AG09309 (cell line): ENCODE results near the gene ZNF341.
A peak's percentile ranks its signal among the peaks of the same experiment; 100 is the strongest.

Experiments used
- DNase-seq: peaks from one replicate; pipeline ENCODE4 v3.0.0-alpha.2; 2010; ENCODE audit warnings: low read depth
- H3K4me3 ChIP-seq: 2 replicates; pipeline ENCODE4 v1.5.1; 2011; ENCODE audit warnings: mild to moderate bottlenecking, low read depth, low read length, moderate library complexity; ENCODE audit not compliant: control insufficient read depth
- TF ChIP-seq, protein P1 (sequence below): IDR thresholded peaks from 2 replicates; pipeline ENCODE4 v1.5.1; 2011; ENCODE audit warnings: mild to moderate bottlenecking, low read depth, low read length, inconsistent platforms; ENCODE audit not compliant: insufficient read depth, control insufficient read depth; ENCODE audit errors: missing control alignments

ZNF341 gene

DNA sequence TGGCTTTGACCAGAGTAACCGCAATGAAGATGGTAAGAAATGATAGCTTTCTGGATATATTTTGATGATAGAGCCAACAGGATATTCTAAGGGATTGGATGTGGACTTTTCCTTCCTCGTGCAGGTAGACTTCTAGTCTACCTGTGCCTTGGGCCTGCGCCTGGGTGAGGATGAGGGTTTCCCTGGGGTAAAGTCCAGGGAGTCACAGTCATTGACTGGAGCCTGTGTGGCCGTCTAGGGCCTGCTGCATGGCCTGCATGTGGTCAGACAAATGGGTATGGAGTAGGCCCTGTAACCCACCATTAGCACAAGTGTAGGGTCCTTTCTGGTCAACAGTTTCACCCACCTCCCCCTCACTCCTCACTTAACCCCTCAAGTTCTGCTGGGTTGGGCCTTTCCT, 66.6 kb downstream of the ZNF341 start:
- no peak for DNase-seq

DNA sequence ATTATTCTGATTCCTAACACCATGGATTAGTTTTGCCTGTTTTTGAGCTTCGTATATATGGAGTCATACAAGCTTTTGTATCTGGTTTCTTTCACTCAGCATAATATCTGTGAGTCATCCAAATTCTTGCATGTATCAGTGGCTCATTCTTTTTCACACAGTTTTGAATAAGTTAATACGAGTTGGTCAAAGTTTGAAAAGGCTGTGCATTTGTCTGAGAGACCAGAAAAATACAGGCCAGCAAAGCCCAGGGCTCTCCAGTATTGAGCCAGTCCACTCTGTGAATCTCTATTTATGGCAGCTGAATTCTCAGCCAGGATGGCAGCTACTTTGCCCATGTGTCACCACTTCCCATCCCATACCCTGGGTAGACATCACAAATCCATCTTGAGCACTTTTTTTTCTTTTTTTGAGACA, 72.1 kb downstream of the ZNF341 start:
- peak; percentile 18 for DNase-seq
- TF ChIP-seq, protein P1, sequence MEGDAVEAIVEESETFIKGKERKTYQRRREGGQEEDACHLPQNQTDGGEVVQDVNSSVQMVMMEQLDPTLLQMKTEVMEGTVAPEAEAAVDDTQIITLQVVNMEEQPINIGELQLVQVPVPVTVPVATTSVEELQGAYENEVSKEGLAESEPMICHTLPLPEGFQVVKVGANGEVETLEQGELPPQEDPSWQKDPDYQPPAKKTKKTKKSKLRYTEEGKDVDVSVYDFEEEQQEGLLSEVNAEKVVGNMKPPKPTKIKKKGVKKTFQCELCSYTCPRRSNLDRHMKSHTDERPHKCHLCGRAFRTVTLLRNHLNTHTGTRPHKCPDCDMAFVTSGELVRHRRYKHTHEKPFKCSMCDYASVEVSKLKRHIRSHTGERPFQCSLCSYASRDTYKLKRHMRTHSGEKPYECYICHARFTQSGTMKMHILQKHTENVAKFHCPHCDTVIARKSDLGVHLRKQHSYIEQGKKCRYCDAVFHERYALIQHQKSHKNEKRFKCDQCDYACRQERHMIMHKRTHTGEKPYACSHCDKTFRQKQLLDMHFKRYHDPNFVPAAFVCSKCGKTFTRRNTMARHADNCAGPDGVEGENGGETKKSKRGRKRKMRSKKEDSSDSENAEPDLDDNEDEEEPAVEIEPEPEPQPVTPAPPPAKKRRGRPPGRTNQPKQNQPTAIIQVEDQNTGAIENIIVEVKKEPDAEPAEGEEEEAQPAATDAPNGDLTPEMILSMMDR: no peak
- no peak overlapping the region for H3K4me3 ChIP-seq

More for the DNA sequence above, 66.6 kb downstream of the ZNF341 start:
- H3K4me3 ChIP-seq: no peak overlapping the region
- TF ChIP-seq, protein P1: no peak

DNA sequence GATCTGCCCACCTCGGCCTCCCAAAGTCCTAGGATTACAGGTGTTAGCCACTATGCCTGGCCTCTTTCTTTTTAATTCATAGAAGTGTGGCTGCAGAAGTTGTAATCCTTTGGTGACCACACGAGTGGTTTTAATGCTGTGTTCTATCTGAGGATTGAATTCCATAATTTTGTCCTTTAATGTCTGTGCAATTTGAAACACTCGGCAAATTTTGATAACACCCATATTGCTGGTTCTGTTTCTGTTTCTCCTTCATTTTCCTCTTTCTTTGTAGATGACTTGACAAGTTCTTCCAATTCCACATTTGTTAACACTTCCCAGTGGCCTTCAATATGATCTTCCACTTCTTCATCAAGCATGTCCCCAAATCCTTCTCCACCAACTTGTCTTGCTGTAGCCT, 76.6 kb downstream of the ZNF341 start:
- TF ChIP-seq, protein P1: no peak
- DNase-seq: no peak
- no peak overlapping the region for H3K4me3 ChIP-seq

DNA sequence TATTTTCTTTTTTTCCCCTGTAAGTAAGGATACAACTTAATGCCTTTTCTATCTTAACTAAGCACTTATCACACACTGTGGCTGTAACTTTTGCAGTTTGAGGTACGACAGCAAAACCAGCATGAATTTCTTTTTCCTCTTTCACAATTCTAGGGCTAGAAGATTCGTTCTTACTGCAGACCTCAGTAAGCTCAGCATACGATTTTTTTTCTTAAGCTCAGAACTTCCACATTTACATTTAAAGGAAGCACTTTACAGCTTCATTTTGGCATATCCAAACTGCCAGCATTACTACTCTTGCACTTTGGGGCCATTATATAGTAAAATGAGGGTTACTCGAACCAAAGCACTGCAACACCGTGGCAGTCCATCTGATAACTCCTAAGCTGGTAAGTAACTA, 78.5 kb downstream of the ZNF341 start:
- H3K4me3 ChIP-seq: no peak overlapping the region
- no peak for DNase-seq
- TF ChIP-seq, protein P1: no peak

DNA sequence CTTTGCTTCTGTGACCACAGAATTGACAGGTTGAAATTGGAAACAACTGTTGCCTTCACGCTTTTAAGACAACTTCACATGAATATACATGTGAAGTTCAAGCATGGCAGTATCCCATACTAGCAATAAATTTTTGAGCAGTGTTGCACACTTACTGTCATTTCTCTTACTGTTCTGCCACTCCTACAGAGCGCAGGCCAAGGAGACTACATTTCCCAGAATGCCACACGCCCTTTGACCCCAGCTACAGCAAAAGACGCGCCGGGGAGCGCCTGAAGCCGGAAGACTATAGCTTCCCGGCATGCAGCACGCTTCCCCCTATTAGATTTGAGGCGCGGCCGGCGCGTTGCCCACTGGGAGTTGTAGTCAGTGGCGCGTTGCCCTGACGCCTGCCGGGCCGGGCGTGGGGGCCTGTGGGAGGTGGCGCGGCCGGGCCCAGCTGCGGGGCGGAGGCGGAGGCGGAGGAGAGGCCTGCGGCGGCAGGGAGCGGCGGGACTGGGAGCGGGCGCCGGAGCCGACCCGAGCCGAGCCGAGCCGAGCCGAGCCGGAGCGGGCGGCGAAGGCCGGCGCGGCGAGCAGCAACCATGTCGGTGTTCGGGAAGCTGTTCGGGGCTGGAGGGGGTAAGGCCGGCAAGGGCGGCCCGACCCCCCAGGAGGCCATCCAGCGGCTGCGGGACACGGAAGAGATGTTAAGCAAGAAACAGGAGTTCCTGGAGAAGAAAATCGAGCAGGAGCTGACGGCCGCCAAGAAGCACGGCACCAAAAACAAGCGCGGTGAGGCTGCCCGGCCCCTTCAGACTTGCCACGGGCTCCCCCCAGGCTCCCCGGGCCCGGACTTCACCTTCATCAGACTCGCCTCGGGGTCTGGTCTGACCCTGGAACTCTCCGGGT, 79.3 kb downstream of the ZNF341 start, which contains the start of gene CHMP4B:
Gene CHMP4B, plus strand, starts transcription at position 464 of the 891 bp plus-strand sequence. Its CDS starts 121 bp downstream, at position 585.
- TF ChIP-seq, protein P1: no peak
- peak within 1 kb of the TSS; percentile 93 for H3K4me3 ChIP-seq
- peak; percentile 92 for DNase-seq

DNA sequence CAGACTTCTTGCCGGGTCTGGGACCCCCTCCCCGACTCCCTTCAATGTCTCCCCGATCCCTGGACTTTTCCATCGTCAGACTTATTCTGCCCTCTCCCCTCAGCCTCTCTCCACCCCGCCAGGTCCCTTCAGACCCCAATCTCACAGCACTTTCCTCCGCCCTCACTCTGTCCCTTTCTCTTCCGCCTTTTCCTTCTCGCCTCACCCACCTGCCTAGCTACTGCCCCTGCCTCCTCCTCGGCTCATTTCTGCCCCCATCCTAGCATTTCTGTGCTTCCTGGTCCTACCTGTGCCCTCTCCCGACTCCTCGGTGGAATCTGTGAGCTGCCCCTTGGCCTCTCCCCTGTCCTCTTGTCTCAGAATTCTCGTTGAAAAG, 80.0 kb downstream of the ZNF341 start:
- TF ChIP-seq, protein P1: no peak
- no peak for DNase-seq
- peak overlapping the region; percentile 93 for H3K4me3 ChIP-seq
